PFSK-1 (cell line): ENCODE measurements around the gene NAB1.

Experiments used
- POLR2AphosphoS5 ChIP-seq: IDR thresholded peaks from 2 replicates; pipeline ENCODE4 v1.6.1; 2012; ENCODE audit warnings: low read depth, mild to moderate bottlenecking, control low read depth, low read length, moderate library complexity
- TAF1 ChIP-seq: IDR thresholded peaks from 2 replicates; pipeline ENCODE4 v1.6.1; 2012; ENCODE audit warnings: low read length, control low read depth, borderline replicate concordance; ENCODE audit not compliant: insufficient read depth
- TF ChIP-seq, protein P1 (sequence below), 2 experiments: IDR thresholded peaks; 2 replicates each; pipeline versions ENCODE4 v1.6.1 to v1.8.0; 2011 to 2012; ENCODE audit warnings: low read depth in 2 of 2, low read length in 2 of 2, control low read depth in 1 of 2, inconsistent platforms in 1 of 2, mild to moderate bottlenecking in 1 of 2, moderate library complexity in 1 of 2; ENCODE audit not compliant: insufficient read depth in 1 of 2

DNA sequence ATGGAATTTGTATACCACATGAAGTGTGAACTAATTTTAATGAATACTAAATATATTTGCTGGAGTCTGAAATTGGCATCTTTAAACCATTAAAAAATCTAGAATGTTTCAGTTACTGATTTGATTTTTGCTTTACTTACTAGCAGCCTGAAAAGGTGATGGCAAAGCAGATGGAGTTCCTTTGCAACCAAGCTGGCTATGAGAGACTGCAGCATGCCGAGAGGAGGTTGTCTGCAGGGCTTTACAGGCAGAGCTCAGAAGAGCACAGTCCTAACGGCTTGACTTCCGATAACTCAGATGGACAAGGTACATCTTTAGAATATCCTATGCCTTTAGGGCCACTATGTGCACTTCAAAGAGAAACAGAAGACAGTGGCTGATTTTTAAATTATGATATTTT lies 36.5 kb downstream of the NAB1 start:
- TF ChIP-seq, protein P1, sequence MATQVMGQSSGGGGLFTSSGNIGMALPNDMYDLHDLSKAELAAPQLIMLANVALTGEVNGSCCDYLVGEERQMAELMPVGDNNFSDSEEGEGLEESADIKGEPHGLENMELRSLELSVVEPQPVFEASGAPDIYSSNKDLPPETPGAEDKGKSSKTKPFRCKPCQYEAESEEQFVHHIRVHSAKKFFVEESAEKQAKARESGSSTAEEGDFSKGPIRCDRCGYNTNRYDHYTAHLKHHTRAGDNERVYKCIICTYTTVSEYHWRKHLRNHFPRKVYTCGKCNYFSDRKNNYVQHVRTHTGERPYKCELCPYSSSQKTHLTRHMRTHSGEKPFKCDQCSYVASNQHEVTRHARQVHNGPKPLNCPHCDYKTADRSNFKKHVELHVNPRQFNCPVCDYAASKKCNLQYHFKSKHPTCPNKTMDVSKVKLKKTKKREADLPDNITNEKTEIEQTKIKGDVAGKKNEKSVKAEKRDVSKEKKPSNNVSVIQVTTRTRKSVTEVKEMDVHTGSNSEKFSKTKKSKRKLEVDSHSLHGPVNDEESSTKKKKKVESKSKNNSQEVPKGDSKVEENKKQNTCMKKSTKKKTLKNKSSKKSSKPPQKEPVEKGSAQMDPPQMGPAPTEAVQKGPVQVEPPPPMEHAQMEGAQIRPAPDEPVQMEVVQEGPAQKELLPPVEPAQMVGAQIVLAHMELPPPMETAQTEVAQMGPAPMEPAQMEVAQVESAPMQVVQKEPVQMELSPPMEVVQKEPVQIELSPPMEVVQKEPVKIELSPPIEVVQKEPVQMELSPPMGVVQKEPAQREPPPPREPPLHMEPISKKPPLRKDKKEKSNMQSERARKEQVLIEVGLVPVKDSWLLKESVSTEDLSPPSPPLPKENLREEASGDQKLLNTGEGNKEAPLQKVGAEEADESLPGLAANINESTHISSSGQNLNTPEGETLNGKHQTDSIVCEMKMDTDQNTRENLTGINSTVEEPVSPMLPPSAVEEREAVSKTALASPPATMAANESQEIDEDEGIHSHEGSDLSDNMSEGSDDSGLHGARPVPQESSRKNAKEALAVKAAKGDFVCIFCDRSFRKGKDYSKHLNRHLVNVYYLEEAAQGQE (IDR thresholded peaks at IDR 0.05; ENCODE audit: insufficient read depth in 1 of 2, low read depth in 2 of 2, low read length in 2 of 2) = no peak
- TF ChIP-seq POLR2AphosphoS5 = no peak
- TF ChIP-seq TAF1 = no peak
